ENCODE data around the gene RIMKLB.
A peak's percentile ranks its signal among the peaks of the same experiment; 100 is the strongest.

The RIMKLB gene, protein sequence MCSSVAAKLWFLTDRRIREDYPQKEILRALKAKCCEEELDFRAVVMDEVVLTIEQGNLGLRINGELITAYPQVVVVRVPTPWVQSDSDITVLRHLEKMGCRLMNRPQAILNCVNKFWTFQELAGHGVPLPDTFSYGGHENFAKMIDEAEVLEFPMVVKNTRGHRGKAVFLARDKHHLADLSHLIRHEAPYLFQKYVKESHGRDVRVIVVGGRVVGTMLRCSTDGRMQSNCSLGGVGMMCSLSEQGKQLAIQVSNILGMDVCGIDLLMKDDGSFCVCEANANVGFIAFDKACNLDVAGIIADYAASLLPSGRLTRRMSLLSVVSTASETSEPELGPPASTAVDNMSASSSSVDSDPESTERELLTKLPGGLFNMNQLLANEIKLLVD

DNA sequence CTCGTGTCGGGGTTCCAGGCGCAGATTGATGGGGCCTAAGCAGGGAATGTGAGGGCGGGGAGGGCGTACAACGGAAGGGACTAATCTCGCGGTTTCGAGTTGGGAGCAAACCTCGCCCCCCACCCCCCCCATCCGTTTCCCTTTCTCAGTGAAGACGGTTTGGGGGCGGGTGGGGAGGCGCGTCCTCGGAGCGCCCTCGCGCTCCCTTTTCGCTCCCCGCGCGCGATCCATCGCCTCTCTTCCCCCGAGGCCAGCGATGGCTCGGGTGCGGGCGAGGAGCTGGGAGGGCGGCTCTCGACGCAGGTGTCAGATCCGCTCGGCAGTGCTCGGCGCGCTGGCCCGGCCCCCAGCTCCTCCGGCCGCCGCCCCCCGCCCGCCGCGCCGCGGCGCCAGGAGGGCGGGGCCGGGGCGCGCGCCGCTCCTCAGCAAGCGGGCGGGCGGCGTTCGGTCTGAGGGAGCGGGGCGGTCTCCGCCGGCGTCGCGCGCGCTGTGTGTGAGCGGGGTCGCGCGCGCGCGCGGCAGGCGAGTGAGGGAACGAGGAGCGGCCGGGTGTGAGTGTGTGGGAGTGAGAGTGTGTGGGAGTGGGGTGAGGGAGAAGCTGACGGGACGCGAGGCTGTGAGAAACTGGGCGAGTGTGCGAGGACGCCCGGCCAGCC, at the start of gene RIMKLB:
RIMKLB (plus strand) TSS at position 516 of the 656 bp plus-strand sequence. CDS start 15,876 bp downstream, outside the sequence.
- FAIRE-seq (peak; percentile 54), DNase-seq (ENCODE audit: insufficient read length, low spot score) (peak; percentile 57)

DNA sequence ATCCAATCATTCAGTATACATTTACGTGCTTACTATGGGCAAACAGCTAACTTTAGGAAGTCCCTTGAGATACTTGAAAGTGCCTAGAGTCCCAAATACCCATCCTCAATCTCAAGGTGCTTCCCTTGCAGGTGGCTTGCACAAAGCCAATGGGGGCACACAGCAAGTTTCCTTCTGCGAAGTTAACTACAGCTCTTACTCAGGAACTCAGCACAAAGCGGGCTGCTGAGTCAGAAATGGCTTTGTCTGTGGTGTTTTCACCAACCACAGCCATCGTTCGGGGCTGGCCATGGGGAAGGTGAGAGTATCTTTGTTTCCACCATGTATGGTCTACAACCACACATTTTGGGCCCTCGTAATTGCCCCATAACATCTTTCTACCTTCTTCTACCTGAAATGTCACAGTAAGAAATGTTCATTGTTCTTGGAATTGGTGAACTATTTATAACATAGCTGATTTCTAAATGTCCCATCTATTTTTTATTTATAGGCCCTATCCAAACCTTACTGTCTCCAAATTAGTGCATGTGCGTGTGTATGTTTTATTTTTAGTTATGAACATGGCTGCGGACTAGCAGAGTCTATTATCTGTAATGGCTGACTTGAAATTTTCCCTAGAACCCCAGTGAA, 49.1 kb upstream of the RIMKLB start:
- DNase-seq (ENCODE audit: insufficient read length, low spot score), result no peak
- FAIRE-seq, result no peak

DNA sequence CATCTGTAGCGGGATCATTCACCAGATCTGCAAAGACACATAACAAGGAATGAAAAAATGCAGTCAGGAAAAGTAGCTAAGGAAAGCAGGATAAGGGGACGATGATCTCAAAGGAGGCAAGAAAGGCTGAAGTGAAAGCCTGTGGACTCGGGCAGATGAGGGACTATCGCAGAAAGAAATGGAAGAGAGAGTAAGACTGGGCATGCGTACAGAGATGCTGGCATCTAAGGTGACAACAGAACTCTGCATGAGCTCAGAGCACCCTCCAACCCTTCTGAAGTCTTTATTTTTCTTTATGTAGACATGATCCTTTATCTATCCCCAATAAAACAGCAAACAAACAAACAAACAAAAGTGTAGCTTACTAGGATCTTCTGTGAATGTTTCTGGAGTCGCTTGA, 42.4 kb upstream of the RIMKLB start:
- FAIRE-seq, result no peak
- DNase-seq (ENCODE audit: insufficient read length, low spot score), result no peak

DNA sequence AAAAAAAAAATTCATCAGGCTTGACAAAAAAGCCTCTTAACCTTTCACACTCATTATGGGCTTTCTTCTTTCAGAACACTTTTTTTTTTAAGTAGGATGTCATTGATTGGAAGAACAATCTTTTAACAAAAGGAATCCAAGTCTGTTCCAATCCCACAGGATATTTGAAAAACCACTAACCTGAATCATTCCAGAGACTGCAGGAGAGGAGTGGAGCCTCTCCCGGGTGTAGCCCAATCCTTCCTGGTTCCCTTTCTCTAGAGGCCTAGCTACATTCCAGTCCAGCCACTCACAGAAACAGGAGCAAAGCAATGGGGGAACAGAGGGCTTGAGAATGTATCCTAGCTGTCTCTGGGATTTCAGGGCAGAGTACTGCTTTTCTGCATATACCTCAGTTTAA, 39.4 kb upstream of the RIMKLB start:
- DNase-seq (ENCODE audit: insufficient read length, low spot score) (peak; percentile 12), FAIRE-seq (no peak)

DNA sequence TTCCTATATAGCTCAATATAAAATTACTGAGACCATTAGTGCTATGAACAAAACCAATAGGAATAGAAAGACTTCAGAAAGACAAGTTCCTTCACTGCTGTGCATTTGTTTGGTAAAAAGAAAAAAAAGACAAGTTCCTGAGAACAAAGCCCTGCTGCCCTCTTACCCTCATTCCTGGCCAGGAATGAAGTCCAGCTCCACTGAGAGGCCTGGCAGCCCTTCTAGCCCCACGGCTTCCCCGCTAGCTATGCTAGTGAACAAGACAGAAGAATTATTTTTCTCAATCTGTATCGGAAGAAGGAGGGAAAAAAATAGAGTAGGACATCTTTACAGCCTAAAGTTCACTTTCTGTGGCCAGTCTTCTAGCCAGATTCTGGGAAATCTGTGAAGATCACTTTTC, 36.8 kb upstream of the RIMKLB start:
- FAIRE-seq, result no peak
- no peak for DNase-seq (ENCODE audit: insufficient read length, low spot score)

DNA sequence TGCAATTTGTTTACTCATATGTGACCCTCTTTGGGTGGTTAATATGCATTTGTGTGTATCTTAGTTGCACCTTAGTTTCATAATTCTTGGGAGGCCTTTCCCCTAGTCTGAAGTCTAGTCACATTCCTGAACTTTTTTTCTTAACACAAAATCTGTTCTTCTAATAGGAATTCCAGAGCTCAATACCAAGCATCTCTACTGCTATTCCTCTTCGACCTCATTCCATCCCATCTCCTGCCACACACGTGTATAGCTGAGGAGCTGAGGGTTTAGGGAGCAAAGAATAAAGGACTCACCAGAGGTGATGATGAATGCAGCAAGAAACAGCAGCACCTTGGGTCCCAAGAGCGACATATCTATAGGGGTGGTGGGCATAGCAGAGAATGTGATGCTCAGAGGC, 36.0 kb upstream of the RIMKLB start:
- DNase-seq (ENCODE audit: insufficient read length, low spot score) (no peak), FAIRE-seq (no peak)

DNA sequence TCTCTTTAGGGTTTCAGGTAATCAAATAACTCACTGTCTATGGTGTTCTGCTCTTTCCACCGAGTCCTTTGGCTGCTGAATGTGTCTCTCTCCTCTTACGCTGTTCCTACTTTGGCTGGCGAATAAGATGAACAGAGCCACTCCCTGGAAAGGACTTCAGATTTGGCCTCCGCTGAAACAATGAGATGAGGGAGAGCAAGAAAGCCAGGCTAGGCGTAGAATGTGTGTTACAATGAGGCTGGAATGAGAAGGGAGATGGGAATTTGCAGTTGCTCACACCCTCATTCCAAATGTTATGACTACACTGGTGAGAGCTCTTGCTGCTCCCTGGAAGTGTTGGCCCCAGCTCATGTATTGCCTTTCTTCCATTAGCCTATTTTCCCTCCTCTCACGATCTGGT, 35.2 kb upstream of the RIMKLB start, which contains the start of gene MFAP5:
MFAP5 (minus strand) TSS at position 234 of the 400 bp plus-strand sequence. CDS start 722 bp downstream, outside the sequence.
- DNase-seq (ENCODE audit: insufficient read length, low spot score) (no peak), FAIRE-seq (no peak)

DNA sequence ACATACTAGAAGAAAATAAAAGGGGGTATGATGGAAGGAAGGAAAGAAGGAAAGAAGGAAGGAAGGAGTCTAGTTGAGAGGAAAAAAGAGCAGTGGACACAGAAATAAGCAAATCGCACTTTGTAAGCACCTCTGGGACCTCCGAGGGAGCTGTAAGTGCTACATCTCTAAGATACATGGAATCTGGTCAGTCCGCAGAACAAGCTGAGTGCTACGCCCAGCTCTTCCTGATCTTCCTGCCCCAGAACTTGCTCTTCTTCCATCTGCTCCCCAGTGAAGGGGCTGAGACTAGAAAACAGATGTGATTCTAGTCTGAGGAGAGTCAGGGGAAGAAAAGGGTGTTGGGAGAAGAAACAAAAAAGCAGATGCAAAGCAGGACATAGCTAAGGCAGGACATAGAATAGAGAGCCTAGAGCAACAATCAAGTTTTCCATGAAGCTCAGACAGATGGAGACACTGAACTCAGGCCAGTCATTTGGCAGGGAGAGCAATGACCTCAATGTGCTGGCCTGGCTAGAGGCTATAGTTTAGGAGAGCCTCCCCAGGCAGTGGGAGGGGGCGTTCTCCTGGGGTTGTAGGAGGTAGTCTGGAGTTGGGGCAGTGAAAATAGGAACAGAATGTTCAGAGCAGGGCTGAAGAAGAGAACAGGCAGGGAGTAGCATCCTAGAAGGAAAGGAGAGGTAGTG, 33.4 kb upstream of the RIMKLB start:
- FAIRE-seq (no peak), DNase-seq (ENCODE audit: insufficient read length, low spot score) (no peak)

DNA sequence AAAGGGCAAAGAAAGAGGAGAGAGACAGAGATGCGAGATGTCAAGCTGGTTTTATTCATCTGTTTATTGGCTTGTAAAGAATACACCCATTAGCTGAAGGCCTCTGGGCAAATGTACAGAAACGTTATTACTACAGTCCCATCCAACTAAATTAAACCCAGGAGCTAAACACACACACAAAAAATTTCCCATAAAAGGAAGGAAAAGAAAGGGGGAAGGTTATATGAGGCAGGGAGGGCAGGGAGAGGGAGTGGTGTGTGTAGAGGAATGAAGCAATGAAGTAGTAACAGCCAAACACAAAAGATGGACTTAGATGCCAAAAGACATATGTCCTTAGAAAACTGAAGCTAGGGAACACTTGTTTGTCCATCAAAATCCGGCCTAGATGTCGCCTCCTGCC, 32.0 kb upstream of the RIMKLB start:
- no peak for FAIRE-seq
- no peak for DNase-seq (ENCODE audit: insufficient read length, low spot score)

DNA sequence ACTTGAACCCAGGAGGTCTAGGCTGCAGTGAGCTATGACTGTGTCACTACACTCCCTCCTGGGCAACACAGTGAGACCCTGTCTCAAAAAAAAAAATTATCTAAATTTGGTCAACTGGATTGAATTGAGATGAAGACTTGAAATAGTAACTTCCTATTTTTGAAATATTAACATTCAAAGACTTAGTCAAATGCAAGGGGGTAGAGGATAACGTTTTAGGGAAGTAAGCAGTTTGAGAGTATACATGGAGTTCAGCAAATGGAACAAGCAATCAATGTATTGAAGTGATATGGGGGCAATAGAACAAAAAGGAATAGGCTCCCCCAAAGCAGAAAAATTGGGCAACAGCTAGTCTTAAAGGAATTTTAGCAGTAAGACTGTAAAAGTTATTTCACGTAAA, 30.5 kb upstream of the RIMKLB start:
- FAIRE-seq (no peak), DNase-seq (ENCODE audit: insufficient read length, low spot score) (no peak)

DNA sequence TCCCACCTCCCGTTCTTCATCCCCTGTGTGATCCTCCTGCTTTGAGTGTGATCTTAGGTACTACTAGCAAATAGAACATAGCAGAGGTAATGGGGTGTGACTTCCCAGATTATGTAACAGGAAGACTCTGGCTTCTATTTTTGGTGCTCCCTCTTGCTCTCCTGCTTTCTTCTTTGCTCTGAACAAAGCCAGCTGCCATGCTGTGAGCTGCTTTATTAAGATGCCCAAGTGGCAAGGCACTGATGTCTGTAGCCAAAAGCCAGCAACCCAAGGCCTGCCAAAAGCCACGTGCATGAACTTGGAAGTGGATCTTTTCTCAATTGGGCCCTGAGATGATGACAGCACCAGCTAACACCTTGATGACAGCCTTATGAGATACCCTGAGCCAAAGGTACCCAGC, 29.4 kb upstream of the RIMKLB start:
- FAIRE-seq (no peak), DNase-seq (ENCODE audit: insufficient read length, low spot score) (no peak)

DNA sequence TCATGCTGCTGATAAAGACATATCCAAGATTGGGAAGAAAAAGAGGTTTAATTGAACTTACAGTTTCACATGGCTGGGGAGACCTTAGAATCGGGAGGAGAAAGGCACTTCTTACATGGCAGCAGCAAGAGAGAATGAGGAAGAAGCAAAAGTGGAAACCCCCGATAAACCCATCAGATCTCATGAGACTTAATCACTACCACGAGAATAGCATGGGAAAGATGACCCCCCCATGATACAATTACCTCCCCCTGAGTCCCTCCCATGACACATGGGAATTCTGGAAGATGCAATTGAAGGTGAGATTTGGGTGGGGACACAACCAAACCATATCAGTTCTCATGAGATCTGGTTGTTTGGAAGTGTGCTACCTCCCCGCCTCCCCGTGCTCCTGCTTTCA, 25.4 kb upstream of the RIMKLB start:
- DNase-seq (ENCODE audit: insufficient read length, low spot score) (no peak), FAIRE-seq (no peak)

DNA sequence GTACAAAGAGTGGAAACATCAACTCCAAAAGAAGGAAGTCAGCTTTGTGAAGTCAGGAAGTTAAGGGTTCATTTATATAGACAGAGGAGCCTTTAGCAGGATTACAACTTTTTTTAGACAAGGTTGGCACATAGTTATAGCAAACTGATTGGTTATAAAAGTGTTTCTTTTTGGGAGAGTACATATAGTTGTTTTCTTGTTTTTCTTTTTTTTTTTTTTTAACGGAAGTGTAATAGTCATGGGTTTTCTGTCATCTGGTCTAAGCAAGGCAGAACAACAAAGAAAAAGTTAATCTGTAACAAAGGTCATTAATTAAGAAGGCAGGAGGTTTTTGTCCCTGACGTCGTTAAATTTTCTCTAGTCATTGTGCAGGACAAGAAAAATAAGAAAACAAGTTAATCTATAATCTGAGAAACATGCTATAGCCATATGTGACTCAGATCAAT, 22.2 kb upstream of the RIMKLB start:
- DNase-seq (ENCODE audit: insufficient read length, low spot score) (no peak), FAIRE-seq (no peak)

DNA sequence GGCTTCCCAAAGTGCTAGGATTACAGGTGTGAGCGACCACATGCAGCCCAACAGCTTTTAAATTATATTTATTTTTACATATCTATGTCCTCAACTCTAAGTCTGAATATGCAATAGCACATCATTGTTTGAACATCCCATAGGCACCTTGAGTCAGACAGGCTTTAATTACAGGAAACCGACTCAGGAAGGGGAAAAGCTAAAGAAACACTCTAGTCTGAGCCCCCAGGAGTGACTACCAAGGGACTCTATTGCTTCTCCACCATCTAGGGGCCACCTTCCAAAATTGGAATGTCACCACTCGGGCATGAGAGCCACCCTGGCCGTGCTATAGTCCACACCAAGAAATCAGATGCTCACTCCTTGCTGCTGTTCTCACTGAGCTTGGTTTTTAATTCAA, 21.1 kb upstream of the RIMKLB start:
- FAIRE-seq, result no peak
- DNase-seq (ENCODE audit: insufficient read length, low spot score), result no peak

DNA sequence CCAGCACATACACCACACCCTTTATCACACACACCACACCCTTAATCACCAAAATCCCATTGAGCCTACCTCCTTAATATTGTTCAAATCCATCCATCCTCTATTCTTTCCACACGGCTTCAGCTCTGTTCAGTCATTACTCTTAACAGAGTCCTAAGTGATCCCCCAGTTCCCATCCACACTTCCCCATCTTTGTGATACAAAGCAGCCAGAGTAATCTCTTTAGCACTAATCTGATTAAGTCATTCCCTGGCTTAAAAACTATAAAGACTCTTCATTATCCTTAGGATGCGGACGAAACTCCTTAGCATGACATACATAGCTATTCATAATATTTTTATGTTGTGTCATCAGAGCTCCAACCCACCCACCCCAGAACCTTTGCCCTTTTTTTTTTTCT, 20.4 kb upstream of the RIMKLB start:
- FAIRE-seq, result no peak
- no peak for DNase-seq (ENCODE audit: insufficient read length, low spot score)

DNA sequence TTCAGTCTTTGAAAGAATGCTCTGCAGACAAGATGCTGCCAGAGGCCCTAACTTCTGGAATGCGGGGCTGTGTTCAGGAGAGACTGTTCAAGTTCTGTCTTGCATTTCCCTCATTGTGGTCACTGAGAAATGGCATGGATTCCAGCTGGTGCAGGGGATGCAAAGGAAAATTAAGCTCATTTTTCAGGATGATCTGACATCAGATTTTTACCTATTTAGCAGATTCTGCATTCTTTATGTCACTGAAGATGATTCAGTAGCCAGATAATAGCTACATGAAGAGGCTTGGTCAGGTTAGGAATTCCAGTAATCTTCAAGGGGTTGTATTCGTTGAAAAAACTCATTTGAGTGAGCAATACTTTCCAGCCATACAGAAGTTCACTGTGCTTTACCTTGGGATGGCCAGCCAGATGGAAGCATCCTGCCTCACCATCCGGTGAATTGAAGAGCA, 19.1 kb upstream of the RIMKLB start:
- peak; percentile 65 for DNase-seq (ENCODE audit: insufficient read length, low spot score)
- no peak for FAIRE-seq

DNA sequence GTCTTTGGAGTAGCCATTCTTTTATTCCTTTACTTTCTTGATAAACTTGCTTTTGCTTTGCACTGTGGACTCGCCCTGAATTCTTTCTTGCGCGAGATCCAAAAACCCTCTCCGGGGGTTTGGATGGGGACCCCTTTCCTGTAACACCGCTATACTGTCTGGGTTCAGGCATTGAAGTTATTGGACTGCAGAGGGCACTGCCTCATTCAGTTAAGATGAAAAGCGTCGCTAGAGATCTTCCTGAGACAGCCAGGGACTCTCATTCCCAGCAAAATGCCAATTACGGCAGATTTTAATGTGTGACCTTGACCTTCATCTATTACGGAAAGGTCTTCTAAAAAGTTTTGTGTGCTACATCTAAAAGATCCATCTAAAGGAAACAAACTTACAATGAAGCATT, 17.3 kb upstream of the RIMKLB start:
- FAIRE-seq (no peak), DNase-seq (ENCODE audit: insufficient read length, low spot score) (no peak)

DNA sequence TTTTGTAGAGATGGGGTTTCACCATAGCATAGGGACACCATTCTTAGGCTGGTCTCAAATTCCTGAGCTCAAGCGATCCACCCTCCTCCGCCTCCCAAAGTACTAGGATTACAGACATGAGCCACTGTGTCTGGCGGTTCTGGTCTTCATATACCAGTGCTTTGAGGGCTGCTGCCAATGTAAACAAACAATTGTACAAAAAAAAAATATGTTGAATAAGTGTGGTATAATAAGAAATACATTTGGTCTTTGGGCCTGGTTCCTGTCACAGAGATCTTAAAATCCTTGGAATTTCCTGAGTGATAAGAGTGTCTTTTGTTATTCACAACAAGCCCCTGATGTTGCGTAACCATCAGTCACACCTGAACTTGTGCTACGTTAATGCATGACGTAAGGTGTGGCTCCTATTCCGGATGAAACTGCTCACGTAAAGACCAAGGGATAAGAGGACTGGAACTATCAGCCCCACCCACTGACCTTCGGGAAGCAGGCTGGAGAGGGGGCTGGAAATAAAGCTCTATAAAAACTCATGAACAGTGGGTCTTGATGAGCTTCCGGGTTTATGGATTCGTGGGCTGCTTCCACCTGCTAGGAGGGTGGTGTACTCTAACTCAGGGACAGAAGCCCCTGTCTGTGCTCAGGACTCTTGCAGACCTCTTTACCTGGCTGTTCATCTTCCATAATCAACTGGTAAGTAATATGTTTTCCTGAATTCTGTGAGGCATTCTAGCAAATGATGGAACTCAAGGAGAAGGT, 16.5 kb upstream of the RIMKLB start:
- no peak for FAIRE-seq

DNA sequence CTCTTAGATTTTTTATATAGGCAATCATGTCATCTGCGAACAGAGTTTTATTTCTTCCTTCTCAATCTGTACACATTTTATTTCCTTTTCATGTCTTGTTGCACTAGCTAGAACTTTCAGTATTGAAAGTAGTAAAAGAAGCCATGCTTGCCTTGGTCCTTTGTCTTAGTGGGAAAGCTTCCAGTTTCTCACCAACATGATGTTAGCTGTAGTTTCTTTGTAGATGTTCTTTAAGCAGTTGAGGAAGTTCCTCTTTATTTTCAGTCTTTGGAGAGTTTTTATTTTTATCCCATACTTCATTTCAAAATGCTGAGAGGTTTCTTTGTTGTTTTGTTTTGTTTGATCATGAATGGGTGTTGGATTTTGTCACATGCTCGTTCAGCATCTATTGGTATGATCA, 12.7 kb upstream of the RIMKLB start:
- no peak for FAIRE-seq
- no peak for DNase-seq (ENCODE audit: insufficient read length, low spot score)

More for the DNA sequence above, 16.5 kb upstream of the RIMKLB start:
- no peak for DNase-seq (ENCODE audit: insufficient read length, low spot score)

Measured in HTR-8/SVneo (cell line).